ENCODE data around the gene ACSBG1. TPM values are rescaled to one million over a fixed set of nuclear protein-coding genes. Genes with fewer than 3 reads are reported as not detected.

ACSBG1 gene
- total and polyA plus RNA-seq, 2 donors (not counting 1 experiment from before 2014, with no cell fraction given): not detected

GRCh38 chr15:78233496-78233895 is 869 bp downstream of the ACSBG1 start:
- no peak for DNase-seq (ENCODE audit: low read depth in 2 of 2)
- no peak overlapping the region for H3K4me2 ChIP-seq (ENCODE audit: extremely low read depth, insufficient read depth, low read length)
- H3K9ac ChIP-seq (ENCODE audit: insufficient read depth, low read length): no peak overlapping the region
- H2AFZ ChIP-seq (ENCODE audit: low read length): no peak overlapping the region
- no peak overlapping the region for H3K27ac ChIP-seq (ENCODE audit: insufficient read depth, low read length)
- no peaks in the 10 kb centered on the region for H4K20me1 ChIP-seq (ENCODE audit: control insufficient read depth, extremely low read depth, insufficient read depth, low read length)
- no peak overlapping the region for H3K4me3 ChIP-seq (replicated peaks in 1 of 4; ENCODE audit: control extremely low read depth in 1 of 4, insufficient read depth in 1 of 4, low read depth in 3 of 4, low read length in 4 of 4)
- TF ChIP-seq EZH2 (IDR thresholded peaks at IDR 0.05; ENCODE audit: low read length, missing control alignments): no peak
- TF ChIP-seq, protein P1, sequence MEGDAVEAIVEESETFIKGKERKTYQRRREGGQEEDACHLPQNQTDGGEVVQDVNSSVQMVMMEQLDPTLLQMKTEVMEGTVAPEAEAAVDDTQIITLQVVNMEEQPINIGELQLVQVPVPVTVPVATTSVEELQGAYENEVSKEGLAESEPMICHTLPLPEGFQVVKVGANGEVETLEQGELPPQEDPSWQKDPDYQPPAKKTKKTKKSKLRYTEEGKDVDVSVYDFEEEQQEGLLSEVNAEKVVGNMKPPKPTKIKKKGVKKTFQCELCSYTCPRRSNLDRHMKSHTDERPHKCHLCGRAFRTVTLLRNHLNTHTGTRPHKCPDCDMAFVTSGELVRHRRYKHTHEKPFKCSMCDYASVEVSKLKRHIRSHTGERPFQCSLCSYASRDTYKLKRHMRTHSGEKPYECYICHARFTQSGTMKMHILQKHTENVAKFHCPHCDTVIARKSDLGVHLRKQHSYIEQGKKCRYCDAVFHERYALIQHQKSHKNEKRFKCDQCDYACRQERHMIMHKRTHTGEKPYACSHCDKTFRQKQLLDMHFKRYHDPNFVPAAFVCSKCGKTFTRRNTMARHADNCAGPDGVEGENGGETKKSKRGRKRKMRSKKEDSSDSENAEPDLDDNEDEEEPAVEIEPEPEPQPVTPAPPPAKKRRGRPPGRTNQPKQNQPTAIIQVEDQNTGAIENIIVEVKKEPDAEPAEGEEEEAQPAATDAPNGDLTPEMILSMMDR (conservative IDR thresholded peaks at IDR 0.05 in 1 of 2, IDR thresholded peaks at IDR 0.05 in 1 of 2; ENCODE audit: low read depth in 1 of 2, low read length in 2 of 2): no peak
- no peaks in the 10 kb centered on the region for H3K36me3 ChIP-seq (ENCODE audit: control insufficient read depth, insufficient read depth, low read length)
- H3K4me1 ChIP-seq (ENCODE audit: control insufficient read depth, extremely low read depth, insufficient read depth, low read length): no peaks in the 10 kb centered on the region
- H3K9me3 ChIP-seq (ENCODE audit: control insufficient read depth, insufficient read depth, low read depth, low read length): no peaks in the 10 kb centered on the region
- H3K27me3 ChIP-seq (ENCODE audit: control insufficient read depth, insufficient read depth, low read length): peaks cover 3% of the 10 kb centered on the region
- no peaks in the 10 kb centered on the region for H3K79me2 ChIP-seq (ENCODE audit: control insufficient read depth, insufficient read depth, low read length)

- H3K79me2 ChIP-seq (ENCODE audit: control insufficient read depth, insufficient read depth, low read length): no peaks in the 10 kb centered on the region
- peaks cover 3% of the 10 kb centered on the region for H3K27me3 ChIP-seq (ENCODE audit: control insufficient read depth, insufficient read depth, low read length)
Measured at GRCh38 chr15:78232951-78233350, 1.4 kb downstream of the ACSBG1 start.

DNA sequence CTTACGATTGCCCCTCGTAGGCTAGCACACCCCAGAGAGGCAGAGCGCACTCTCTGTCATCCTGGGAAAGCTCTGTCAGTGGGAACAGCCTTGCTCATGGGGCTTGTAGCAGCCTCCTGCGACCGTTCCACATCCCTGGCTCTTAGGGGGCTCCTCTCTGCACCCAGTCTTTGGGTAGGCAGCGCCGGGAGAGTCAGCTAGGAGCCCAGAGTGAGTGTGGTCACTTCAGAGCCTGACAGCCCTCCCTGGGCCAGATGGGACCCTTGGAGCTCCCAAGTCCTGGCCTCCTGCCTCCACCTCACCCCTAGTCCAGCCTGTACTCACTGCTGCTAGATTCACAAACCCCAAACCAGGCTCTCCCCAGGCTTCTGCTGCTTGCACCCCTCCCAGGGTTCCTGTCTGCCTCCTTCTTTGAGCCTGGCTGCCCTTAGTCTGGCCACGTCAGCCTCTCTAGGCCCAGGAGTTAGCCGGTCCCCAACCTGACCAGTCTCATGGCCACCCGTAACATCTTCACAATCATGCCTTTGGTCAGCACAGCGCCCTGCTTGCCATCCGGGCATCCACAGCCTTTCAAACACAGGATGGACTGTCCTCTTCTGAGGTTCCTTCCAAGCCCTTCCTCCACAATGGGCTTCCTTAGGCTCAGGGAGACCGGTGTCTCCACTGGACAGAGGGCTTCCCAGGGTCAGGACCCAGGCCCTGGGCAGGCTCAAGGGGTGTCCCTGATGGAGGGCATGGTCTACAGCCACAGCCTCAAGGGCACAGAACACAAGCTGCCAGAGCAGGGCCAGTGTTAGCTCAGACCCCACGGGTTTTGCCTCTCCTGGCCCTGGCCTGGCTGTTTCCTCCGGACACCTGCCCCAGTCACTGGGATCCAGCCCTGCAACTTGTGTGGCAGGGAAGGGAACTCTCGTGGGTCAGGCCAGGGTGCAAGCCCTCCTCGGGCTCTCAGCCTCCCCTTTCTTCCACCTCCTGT is 4.6 kb downstream of the ACSBG1 start:
- Histone ChIP-seq H3K9ac (ENCODE audit: insufficient read depth, low read length) (no peak overlapping the region), H3K79me2 (ENCODE audit: control insufficient read depth, insufficient read depth, low read length) (no peaks in the 10 kb centered on the region), H3K36me3 (ENCODE audit: control insufficient read depth, insufficient read depth, low read length) (no peaks in the 10 kb centered on the region), H4K20me1 (ENCODE audit: control insufficient read depth, extremely low read depth, insufficient read depth, low read length) (no peaks in the 10 kb centered on the region), H3K9me3 (ENCODE audit: control insufficient read depth, insufficient read depth, low read depth, low read length) (no peaks in the 10 kb centered on the region), H3K4me2 (ENCODE audit: extremely low read depth, insufficient read depth, low read length) (no peak overlapping the region), H3K27ac (ENCODE audit: insufficient read depth, low read length) (no peak overlapping the region), H2AFZ (ENCODE audit: low read length) (no peak overlapping the region), H3K27me3 (ENCODE audit: control insufficient read depth, insufficient read depth, low read length) (no peaks in the 10 kb centered on the region), H3K4me1 (ENCODE audit: control insufficient read depth, extremely low read depth, insufficient read depth, low read length) (no peaks in the 10 kb centered on the region), H3K4me3 (replicated peaks in 1 of 4; ENCODE audit: control extremely low read depth in 1 of 4, insufficient read depth in 1 of 4, low read depth in 3 of 4, low read length in 4 of 4) (no peak overlapping the region)
- no peak for DNase-seq (ENCODE audit: low read depth in 2 of 2)
- TF ChIP-seq EZH2 (IDR thresholded peaks at IDR 0.05; ENCODE audit: low read length, missing control alignments): no peak
- TF ChIP-seq, protein P1 (conservative IDR thresholded peaks at IDR 0.05 in 1 of 2, IDR thresholded peaks at IDR 0.05 in 1 of 2; ENCODE audit: low read depth in 1 of 2, low read length in 2 of 2): no peak

More at GRCh38 chr15:78232951-78233350, 1.4 kb downstream of the ACSBG1 start:
- Histone ChIP-seq H3K4me1 (ENCODE audit: control insufficient read depth, extremely low read depth, insufficient read depth, low read length) (no peaks in the 10 kb centered on the region), H3K9ac (ENCODE audit: insufficient read depth, low read length) (no peak overlapping the region), H3K36me3 (ENCODE audit: control insufficient read depth, insufficient read depth, low read length) (no peaks in the 10 kb centered on the region), H3K4me2 (ENCODE audit: extremely low read depth, insufficient read depth, low read length) (no peak overlapping the region), H3K27ac (ENCODE audit: insufficient read depth, low read length) (no peak overlapping the region), H4K20me1 (ENCODE audit: control insufficient read depth, extremely low read depth, insufficient read depth, low read length) (no peaks in the 10 kb centered on the region), H2AFZ (ENCODE audit: low read length) (no peak overlapping the region), H3K4me3 (replicated peaks in 1 of 4; ENCODE audit: control extremely low read depth in 1 of 4, insufficient read depth in 1 of 4, low read depth in 3 of 4, low read length in 4 of 4) (no peak overlapping the region), H3K9me3 (ENCODE audit: control insufficient read depth, insufficient read depth, low read depth, low read length) (no peaks in the 10 kb centered on the region)
- DNase-seq (ENCODE audit: low read depth in 2 of 2): no peak
- no peak for TF ChIP-seq EZH2 (IDR thresholded peaks at IDR 0.05; ENCODE audit: low read length, missing control alignments)
- TF ChIP-seq, protein P1 (conservative IDR thresholded peaks at IDR 0.05 in 1 of 2, IDR thresholded peaks at IDR 0.05 in 1 of 2; ENCODE audit: low read depth in 1 of 2, low read length in 2 of 2): no peak

Data from fibroblast of lung (primary cell).